GM10248 (cell line): ENCODE data around the gene FOXI1.

Source experiments
- CTCF ChIA-PET: fragments of 300-600 bp; sonication (Branson Sonifier 250); formaldehyde crosslinking; extraction: SDS; loops from one replicate; lab custom pipeline; 2021; ENCODE audit warnings: antibody characterized with exemption; lab: Yijun Ruan, JAX
- POLR2A ChIA-PET: fragments of 350-650 bp; sonication (Branson Sonifier 250); formaldehyde crosslinking; extraction: SDS; loops from one replicate; lab custom pipeline; 2020; ENCODE audit warnings: antibody characterized with exemption; lab: Yijun Ruan, JAX
- DNase-seq: peaks from one replicate; pipeline ENCODE4 v3.0.0; 2012; ENCODE audit errors: extremely low spot score
- TF ChIP-seq, protein P1 (sequence below): IDR thresholded peaks from 2 replicates; pipeline ENCODE4 v1.5.1; 2012; ENCODE audit warnings: mild to moderate bottlenecking, low read depth; ENCODE audit errors: extremely low read depth, missing control alignments, control extremely low read depth

The FOXI1 gene

GRCh38 chr5:170109059-170110031 lies 3.6 kb downstream of the FOXI1 start:
- ChIA-PET POLR2A (no interaction called here), CTCF (interaction anchor here (0.8 to 2.8 kb wide), 3 partner anchors 9 to 75 kb away, joined by 3 to 9 read pairs (median 7); no protein-coding TSS in a partner anchor)
- TF ChIP-seq, protein P1, sequence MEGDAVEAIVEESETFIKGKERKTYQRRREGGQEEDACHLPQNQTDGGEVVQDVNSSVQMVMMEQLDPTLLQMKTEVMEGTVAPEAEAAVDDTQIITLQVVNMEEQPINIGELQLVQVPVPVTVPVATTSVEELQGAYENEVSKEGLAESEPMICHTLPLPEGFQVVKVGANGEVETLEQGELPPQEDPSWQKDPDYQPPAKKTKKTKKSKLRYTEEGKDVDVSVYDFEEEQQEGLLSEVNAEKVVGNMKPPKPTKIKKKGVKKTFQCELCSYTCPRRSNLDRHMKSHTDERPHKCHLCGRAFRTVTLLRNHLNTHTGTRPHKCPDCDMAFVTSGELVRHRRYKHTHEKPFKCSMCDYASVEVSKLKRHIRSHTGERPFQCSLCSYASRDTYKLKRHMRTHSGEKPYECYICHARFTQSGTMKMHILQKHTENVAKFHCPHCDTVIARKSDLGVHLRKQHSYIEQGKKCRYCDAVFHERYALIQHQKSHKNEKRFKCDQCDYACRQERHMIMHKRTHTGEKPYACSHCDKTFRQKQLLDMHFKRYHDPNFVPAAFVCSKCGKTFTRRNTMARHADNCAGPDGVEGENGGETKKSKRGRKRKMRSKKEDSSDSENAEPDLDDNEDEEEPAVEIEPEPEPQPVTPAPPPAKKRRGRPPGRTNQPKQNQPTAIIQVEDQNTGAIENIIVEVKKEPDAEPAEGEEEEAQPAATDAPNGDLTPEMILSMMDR, result no peak
- DNase-seq, result no peak

GRCh38 chr5:170110403-170111087 lies 4.8 kb downstream of the FOXI1 start:
- TF ChIP-seq, protein P1, result no peak
- ChIA-PET CTCF (interaction anchor here (2.6 to 2.8 kb wide), 2 partner anchors 10 to 74 kb away, joined by 7 to 9 read pairs; no protein-coding TSS in a partner anchor), POLR2A (no interaction called here)
- DNase-seq, result no peak

- ChIA-PET POLR2A (no interaction called here), CTCF (interaction anchor here (2.6 to 2.8 kb wide), 2 partner anchors 11 to 73 kb away, joined by 7 to 9 read pairs; no protein-coding TSS in a partner anchor)
- no peak for DNase-seq
- TF ChIP-seq, protein P1, result no peak
These were observed 5.5 kb downstream of the FOXI1 start for GRCh38 chr5:170111088-170111785.

- TF ChIP-seq, protein P1, result no peak
- CTCF ChIA-PET, result interaction anchor here (1.0 kb wide), 1 partner anchor 12 kb away, joined by 3 read pairs; no protein-coding TSS in a partner anchor
- no peak for DNase-seq
- POLR2A ChIA-PET, result no interaction called here
These were observed 7.3 kb downstream of the FOXI1 start for GRCh38 chr5:170112876-170113521.

DNA sequence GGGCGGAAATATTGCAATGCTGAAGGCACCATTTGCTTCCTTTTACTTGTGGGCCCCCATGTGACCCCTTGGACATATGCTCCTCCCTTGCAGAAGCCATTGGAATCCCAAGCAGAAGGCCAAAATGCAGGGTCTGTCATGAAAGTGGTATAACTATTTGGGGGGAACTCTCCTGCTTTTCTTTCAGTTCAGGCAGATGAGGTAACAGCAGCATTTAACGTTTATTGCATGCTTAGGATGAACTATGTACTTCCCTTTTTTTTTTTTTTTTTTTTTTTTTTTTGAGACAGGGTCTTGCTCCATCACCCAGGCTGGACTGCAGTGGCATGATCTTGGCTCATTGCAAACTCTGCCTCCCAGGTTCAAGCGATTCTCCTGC lies 7.8 kb downstream of the FOXI1 start:
- ChIA-PET CTCF (interaction anchor here (1.0 kb wide), 1 partner anchor 12 kb away, joined by 3 read pairs; no protein-coding TSS in a partner anchor), POLR2A (no interaction called here)
- no peak for DNase-seq
- TF ChIP-seq, protein P1, result no peak
